Endothelial cell of umbilical vein (primary cell): ENCODE measurements around the gene ITPR1. TPM values are rescaled to one million over a fixed set of nuclear protein-coding genes. Genes with fewer than 3 reads are reported as not detected.

Experiments used
- BruUV-seq: library from RNA; stranded (reverse); fragments of 400-500 nt; replicated peaks from 2 replicates; lab custom pipeline; 2021; lab: Mats Ljungman, UMichigan
- CTCF ChIA-PET: fragments of 300-600, 350-600 bp; sonication (Branson Sonifier 250); formaldehyde crosslinking; loops from one replicate; lab custom pipeline; 2021; ENCODE audit warnings: antibody characterized with exemption, inconsistent platforms; lab: Charles Lee
- POLR2A ChIA-PET: fragments of 300-600, 350-600 bp; sonication (Branson Sonifier 250); formaldehyde crosslinking; loops from one replicate; lab custom pipeline; 2021; ENCODE audit warnings: antibody characterized with exemption, inconsistent platforms; lab: Charles Lee
- DNase-seq: peaks from one replicate; pipeline ENCODE4 v3.0.0-alpha.2; 2011; ENCODE audit warnings: low read depth, low spot score
- FAIRE-seq: peaks from 2 replicates; lab custom pipeline; 2011; peaks lifted over from hg19 to GRCh38; lab: Jason Lieb, UNC
- H2AFZ ChIP-seq: 2 replicates; pipeline ENCODE4 v1.6.0; 2012; ENCODE audit warnings: low read depth, low read length, control low read depth, inconsistent platforms
- H3K27ac ChIP-seq: 2 replicates; pipeline ENCODE4 v1.5.1; 2011; ENCODE audit warnings: low read depth, mild to moderate bottlenecking, control low read depth, low read length, moderate library complexity; ENCODE audit not compliant: insufficient read depth
- H3K27me3 ChIP-seq, 2 experiments: 2 replicates each; pipeline versions ENCODE4 v1.6.0 to v1.6.1; 2011; ENCODE audit warnings: low read length in 2 of 2, mixed read lengths in 1 of 2; ENCODE audit not compliant: control insufficient read depth in 2 of 2, insufficient read depth in 2 of 2
- H3K36me3 ChIP-seq, 2 experiments: 2 replicates in 1 of 2; 3 replicates in 1 of 2; pipeline ENCODE4 v1.5.1; 2011; ENCODE audit warnings: low read length in 2 of 2, mild to moderate bottlenecking in 1 of 2, moderate library complexity in 1 of 2; ENCODE audit not compliant: control insufficient read depth in 2 of 2, insufficient read depth in 2 of 2; ENCODE audit errors: extremely low read depth in 1 of 2
- H3K4me1 ChIP-seq: 3 replicates; pipeline ENCODE4 v1.5.1; 2011; ENCODE audit warnings: mild to moderate bottlenecking, low read length; ENCODE audit not compliant: control insufficient read depth, insufficient read depth; ENCODE audit errors: extremely low read depth
- H3K4me2 ChIP-seq: 2 replicates; pipeline ENCODE4 v1.6.1; 2011; ENCODE audit warnings: low read length, control low read depth, mixed read lengths; ENCODE audit not compliant: insufficient read depth
- H3K4me3 ChIP-seq, 3 experiments: fragments of 200-600 bp in 1 of 3; sonication (generic), shearing (Covaris generic) in 1 of 3; replicated peaks in 1 of 3; 2 replicates each; pipeline ENCODE4 v1.5.1; 2011 to 2016; ENCODE audit warnings: control low read depth in 3 of 3, low read length in 3 of 3, mild to moderate bottlenecking in 2 of 3, inconsistent platforms in 1 of 3, low read depth in 1 of 3, moderate library complexity in 1 of 3; ENCODE audit not compliant: insufficient read depth in 1 of 3
- H3K79me2 ChIP-seq: 2 replicates; pipeline ENCODE4 v1.6.0; 2012; ENCODE audit warnings: low read length, inconsistent platforms; ENCODE audit not compliant: control insufficient read depth, insufficient read depth
- H3K9ac ChIP-seq: replicated peaks from 2 replicates; pipeline ENCODE3; 2011; ENCODE audit warnings: low read length, control low read depth; ENCODE audit not compliant: insufficient read depth; ENCODE audit errors: extremely low read depth
- H3K9me1 ChIP-seq: replicated peaks from 3 replicates; pipeline ENCODE4 v1.6.0; 2011; ENCODE audit warnings: mild to moderate bottlenecking, low read length; ENCODE audit not compliant: control insufficient read depth, insufficient read depth; ENCODE audit errors: extremely low read depth
- H3K9me3 ChIP-seq: replicated peaks from 2 replicates; pipeline ENCODE4 v1.5.1; 2012; ENCODE audit warnings: low read length, inconsistent platforms; ENCODE audit not compliant: control insufficient read depth, insufficient read depth
- H4K20me1 ChIP-seq: replicated peaks from 2 replicates; pipeline ENCODE3; 2011; ENCODE audit warnings: mild to moderate bottlenecking, low read length; ENCODE audit not compliant: control insufficient read depth, insufficient read depth; ENCODE audit errors: extremely low read depth
- CTCF ChIP-seq, 2 donors: IDR thresholded peaks; 1 replicate in 1 of 2; 2 replicates in 1 of 2; pipeline ENCODE4 v1.5.1; 2011; ENCODE audit warnings: low read length in 2 of 2, mild to moderate bottlenecking in 2 of 2, moderate library complexity in 2 of 2, control low read depth in 1 of 2, inconsistent platforms in 1 of 2, low read depth in 1 of 2; ENCODE audit not compliant: insufficient read depth in 1 of 2; ENCODE audit errors: extremely low read depth in 1 of 2
- EZH2 ChIP-seq: IDR thresholded peaks from 2 replicates; pipeline ENCODE4 v1.6.1; 2012; ENCODE audit warnings: borderline replicate concordance, low read depth, mild to moderate bottlenecking, moderate library complexity, low read length, inconsistent platforms; ENCODE audit not compliant: severe bottlenecking
- FOS ChIP-seq: IDR thresholded peaks from 2 replicates; pipeline ENCODE4 v1.6.1; 2011; ENCODE audit warnings: mild to moderate bottlenecking, low read length, moderate library complexity, borderline replicate concordance; ENCODE audit not compliant: insufficient read depth
- GATA2 ChIP-seq: IDR thresholded peaks from 2 replicates; pipeline ENCODE4 v1.7.0; 2011; ENCODE audit warnings: low read depth, mild to moderate bottlenecking, moderate library complexity, mixed read lengths, low read length; ENCODE audit not compliant: insufficient read length, insufficient read depth
- JUN ChIP-seq: IDR thresholded peaks from 2 replicates; pipeline ENCODE4 v1.6.1; 2011; ENCODE audit warnings: borderline replicate concordance, low read depth; ENCODE audit not compliant: insufficient read length, insufficient read depth
- MAX ChIP-seq: IDR thresholded peaks from 2 replicates; pipeline ENCODE4 v1.6.1; 2011; ENCODE audit not compliant: insufficient read depth, insufficient read length
- MYC ChIP-seq: IDR thresholded peaks from one replicate; pipeline ENCODE4 v1.6.1; 2011; ENCODE audit warnings: mild to moderate bottlenecking, low read depth, low read length
- POLR2A ChIP-seq: IDR thresholded peaks from 2 replicates; pipeline ENCODE4 v1.6.1; 2012; ENCODE audit warnings: low read depth, mild to moderate bottlenecking, control low read depth, low read length
- POLR2AphosphoS5 ChIP-seq: IDR thresholded peaks from 2 replicates; pipeline ENCODE4 v1.6.1; 2012; ENCODE audit warnings: low read depth, mild to moderate bottlenecking, control low read depth, low read length, moderate library complexity; ENCODE audit not compliant: insufficient read depth
- dilution Hi-C: fragments of 300-500 bp; cut with MboI; formaldehyde crosslinking; loops from one replicate; pipeline ENCODE4 v1.15.0; 2019; ENCODE audit warnings: low sequenced_read_pairs; ENCODE audit not compliant: extremely low pct_ligation_motif_present
- intact Hi-C: fragments of 100-400 bp; cut with micrococcal nuclease; formaldehyde crosslinking; loops from one replicate; pipeline ENCODE4 v1.10.0; 2022
- polyA plus RNA-seq, 4 experiments: library from polyadenylated mRNA; depleted of rRNA in 3 of 4; stranded (reverse) in 3 of 4; unstranded in 1 of 4; fragments of >200 nt; gene quantifications; 2 replicates each; pipeline versions ENCODE4 v1.2.1 to v1.2.3, GENCODE V29; 2011 to 2012; ENCODE audit warnings: missing spikeins in 1 of 4
- total RNA-seq: library from RNA; stranded (reverse); gene quantifications from 2 replicates; pipeline ENCODE4 v1.2.3, GENCODE V29; 2021

The ITPR1 gene
- total and polyA plus RNA-seq, 2 donors (not counting 3 experiments of a cell fraction or from before 2014, with no cell fraction given), result 5.1 to 16.1 TPM

- Histone ChIP-seq H3K9ac (no peak overlapping the region), H3K4me3 (no peak overlapping the region), H3K27me3 (no peaks in the 10 kb centered on the region), H3K79me2 (no peaks in the 10 kb centered on the region), H3K27ac (no peak overlapping the region), H3K4me1 (no peaks in the 10 kb centered on the region), H3K4me2 (no peak overlapping the region), H3K9me3 (no peaks in the 10 kb centered on the region), H2AFZ (no peak overlapping the region), H3K9me1 (no peaks in the 10 kb centered on the region), H3K36me3 (no peaks in the 10 kb centered on the region), H4K20me1 (no peaks in the 10 kb centered on the region)
- POLR2A ChIA-PET, result no interaction called here
- CTCF ChIA-PET, result no interaction called here
- no peak for FAIRE-seq
- BruUV-seq, result no TSS peak
- dilution Hi-C loops, result no loop called here
- intact Hi-C loops, result no loop called here
- DNase-seq, result no peak
- TF ChIP-seq JUN, result no peak
- TF ChIP-seq MAX, result no peak
- no peak for TF ChIP-seq POLR2A
- TF ChIP-seq POLR2AphosphoS5, result no peak
- no peak for TF ChIP-seq CTCF (IDR thresholded peaks at IDR 0.05; ENCODE audit: extremely low read depth in 1 of 2, insufficient read depth in 1 of 2, low read depth in 1 of 2, low read length in 2 of 2)
- no peak for TF ChIP-seq FOS
- no peak for TF ChIP-seq EZH2
- TF ChIP-seq GATA2, result no peak
- TF ChIP-seq MYC, result no peak
Observed at GRCh38 chr3:4800595-4800994, 307.4 kb downstream of the ITPR1 start.
